ENCODE results near the gene ANKZF1.

ANKZF1 gene

GRCh38 chr2:219282375-219282774 is 52.8 kb downstream of the ANKZF1 start:
- no peak overlapping the region for H3K4me3 ChIP-seq (ENCODE audit: low read depth, low read length)
- in situ Hi-C loops (cut with HindIII; ENCODE audit: low sequenced_read_pairs), result no loop called here
- TF ChIP-seq, protein P1, sequence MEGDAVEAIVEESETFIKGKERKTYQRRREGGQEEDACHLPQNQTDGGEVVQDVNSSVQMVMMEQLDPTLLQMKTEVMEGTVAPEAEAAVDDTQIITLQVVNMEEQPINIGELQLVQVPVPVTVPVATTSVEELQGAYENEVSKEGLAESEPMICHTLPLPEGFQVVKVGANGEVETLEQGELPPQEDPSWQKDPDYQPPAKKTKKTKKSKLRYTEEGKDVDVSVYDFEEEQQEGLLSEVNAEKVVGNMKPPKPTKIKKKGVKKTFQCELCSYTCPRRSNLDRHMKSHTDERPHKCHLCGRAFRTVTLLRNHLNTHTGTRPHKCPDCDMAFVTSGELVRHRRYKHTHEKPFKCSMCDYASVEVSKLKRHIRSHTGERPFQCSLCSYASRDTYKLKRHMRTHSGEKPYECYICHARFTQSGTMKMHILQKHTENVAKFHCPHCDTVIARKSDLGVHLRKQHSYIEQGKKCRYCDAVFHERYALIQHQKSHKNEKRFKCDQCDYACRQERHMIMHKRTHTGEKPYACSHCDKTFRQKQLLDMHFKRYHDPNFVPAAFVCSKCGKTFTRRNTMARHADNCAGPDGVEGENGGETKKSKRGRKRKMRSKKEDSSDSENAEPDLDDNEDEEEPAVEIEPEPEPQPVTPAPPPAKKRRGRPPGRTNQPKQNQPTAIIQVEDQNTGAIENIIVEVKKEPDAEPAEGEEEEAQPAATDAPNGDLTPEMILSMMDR (IDR thresholded peaks at IDR 0.05; ENCODE audit: low read depth, low read length), result no peak
- DNase-seq (ENCODE audit: low read depth, low spot score), result no peak

GRCh38 chr2:219282943-219283581 is 53.5 kb downstream of the ANKZF1 start:
- TF ChIP-seq, protein P1 (IDR thresholded peaks at IDR 0.05; ENCODE audit: low read depth, low read length), result no peak
- in situ Hi-C loops (cut with HindIII; ENCODE audit: low sequenced_read_pairs), result no loop called here
- no peak for DNase-seq (ENCODE audit: low read depth, low spot score)
- no peak overlapping the region for H3K4me3 ChIP-seq (ENCODE audit: low read depth, low read length)

- no peak for DNase-seq (ENCODE audit: low read depth, low spot score)
- in situ Hi-C loops (cut with HindIII; ENCODE audit: low sequenced_read_pairs), result no loop called here
- no peak overlapping the region for H3K4me3 ChIP-seq (ENCODE audit: low read depth, low read length)
- TF ChIP-seq, protein P1 (IDR thresholded peaks at IDR 0.05; ENCODE audit: low read depth, low read length), result no peak
Observed at GRCh38 chr2:219284501-219285372, 55.1 kb downstream of the ANKZF1 start.

GRCh38 chr2:219285373-219285735 is 55.7 kb downstream of the ANKZF1 start:
- in situ Hi-C loops (cut with HindIII; ENCODE audit: low sequenced_read_pairs), result no loop called here
- TF ChIP-seq, protein P1 (IDR thresholded peaks at IDR 0.05; ENCODE audit: low read depth, low read length), result no peak
- no peak for DNase-seq (ENCODE audit: low read depth, low spot score)
- no peak overlapping the region for H3K4me3 ChIP-seq (ENCODE audit: low read depth, low read length)

GRCh38 chr2:219285894-219286425 is 56.4 kb downstream of the ANKZF1 start:
- in situ Hi-C loops (cut with HindIII; ENCODE audit: low sequenced_read_pairs), result no loop called here
- DNase-seq (ENCODE audit: low read depth, low spot score), result peak; percentile 59
- no peak overlapping the region for H3K4me3 ChIP-seq (ENCODE audit: low read depth, low read length)
- TF ChIP-seq, protein P1 (IDR thresholded peaks at IDR 0.05; ENCODE audit: low read depth, low read length), result no peak

Measured in astrocyte of the spinal cord (primary cell).